H1 (cell line): ENCODE measurements around the gene GIGYF2. TPM values are rescaled to one million over a fixed set of nuclear protein-coding genes. Genes with fewer than 3 reads are reported as not detected.

Experiments
- CTCF ChIA-PET: fragments of 300-600 bp; sonication (Branson Sonifier 250); formaldehyde crosslinking; loops from one replicate; lab custom pipeline; 2021; ENCODE audit not compliant: partially characterized antibody; lab: Charles Lee
- POLR2A ChIA-PET: fragments of 300-600 bp; sonication (Branson Sonifier 250); formaldehyde crosslinking; loops from one replicate; lab custom pipeline; 2021; ENCODE audit warnings: inconsistent platforms; ENCODE audit not compliant: partially characterized antibody; lab: Charles Lee
- DNase-seq, 2 experiments: peaks; one replicate each; pipeline versions ENCODE4 v3.0.0 to v3.0.0-alpha.2; 2010 to 2022; ENCODE audit warnings: low spot score in 2 of 2, low read depth in 1 of 2, mixed read lengths in 1 of 2
- FAIRE-seq: peaks from 2 replicates; lab custom pipeline; 2011; peaks lifted over from hg19 to GRCh38; lab: Jason Lieb, UNC
- H2AFZ ChIP-seq: 2 replicates; pipeline ENCODE4 v1.8.1; 2012; ENCODE audit warnings: low read length, inconsistent platforms
- H2AK5ac ChIP-seq: 2 replicates; pipeline ENCODE4 v1.6.1; 2013; ENCODE audit warnings: low read depth, low read length
- H2BK120ac ChIP-seq: replicated peaks from 2 replicates; pipeline ENCODE3; 2013; ENCODE audit warnings: low read depth, low read length, inconsistent platforms
- H2BK12ac ChIP-seq: 2 replicates; pipeline ENCODE4 v1.6.1; 2013; ENCODE audit warnings: low read depth, low read length
- H2BK15ac ChIP-seq: 2 replicates; pipeline ENCODE4 v1.6.1; 2013; ENCODE audit warnings: low read length
- H2BK20ac ChIP-seq: 2 replicates; pipeline ENCODE4 v1.6.1; 2013; ENCODE audit warnings: low read length
- H2BK5ac ChIP-seq: 2 replicates; pipeline ENCODE4 v1.6.1; 2013; ENCODE audit warnings: low read depth, low read length
- H3K14ac ChIP-seq: 2 replicates; pipeline ENCODE4 v1.6.1; 2013; ENCODE audit warnings: inconsistent platforms; ENCODE audit not compliant: insufficient read length
- H3K18ac ChIP-seq: 2 replicates; pipeline ENCODE4 v1.6.1; 2013; ENCODE audit warnings: low read length; ENCODE audit errors: extremely low read depth
- H3K23ac ChIP-seq: 2 replicates; pipeline ENCODE4 v1.6.1; 2013; ENCODE audit warnings: inconsistent platforms; ENCODE audit not compliant: insufficient read length
- H3K23me2 ChIP-seq: 2 replicates; pipeline ENCODE4 v1.6.1; 2013; ENCODE audit warnings: low read depth, low read length
- H3K27ac ChIP-seq: 2 replicates; pipeline ENCODE4 v1.6.1; 2011; ENCODE audit warnings: low read depth, low read length, inconsistent platforms
- H3K27me3 ChIP-seq, 4 experiments: replicated peaks in 1 of 4; 1 replicate in 1 of 4; 2 replicates in 3 of 4; pipeline versions ENCODE4 v1.6.1 to v1.8.1; 2011 to 2013; ENCODE audit warnings: low read length in 3 of 4, mild to moderate bottlenecking in 3 of 4, inconsistent platforms in 2 of 4, mixed read lengths in 2 of 4, moderate library complexity in 1 of 4; ENCODE audit not compliant: control insufficient read depth in 3 of 4, insufficient read depth in 3 of 4; ENCODE audit errors: extremely low read depth in 1 of 4
- H3K36me3 ChIP-seq, 4 experiments: 2 replicates each; pipeline versions ENCODE4 v1.6.1 to v1.8.1; 2011 to 2013; ENCODE audit warnings: mild to moderate bottlenecking in 4 of 4, low read length in 3 of 4, moderate library complexity in 2 of 4, control low read depth in 1 of 4, inconsistent platforms in 1 of 4; ENCODE audit not compliant: insufficient read depth in 4 of 4, control insufficient read depth in 2 of 4
- H3K4ac ChIP-seq: replicated peaks from 2 replicates; pipeline ENCODE3; 2013; ENCODE audit warnings: low read length, low read depth, mixed read lengths, inconsistent platforms; ENCODE audit not compliant: insufficient read length
- H3K4me1 ChIP-seq, 4 experiments: replicated peaks in 1 of 4; 1 replicate in 1 of 4; 2 replicates in 3 of 4; pipeline versions ENCODE4 v1.6.1 to v1.8.1; 2011 to 2013; ENCODE audit warnings: low read length in 3 of 4, inconsistent platforms in 2 of 4, mixed read lengths in 1 of 4; ENCODE audit not compliant: insufficient read depth in 4 of 4, control insufficient read depth in 3 of 4
- H3K4me2 ChIP-seq, 2 experiments: 2 replicates each; pipeline versions ENCODE4 v1.6.1 to v1.8.1; 2011 to 2013; ENCODE audit warnings: low read depth in 2 of 2, low read length in 2 of 2, control low read depth in 1 of 2, inconsistent platforms in 1 of 2, mild to moderate bottlenecking in 1 of 2; ENCODE audit not compliant: insufficient read depth in 1 of 2
- H3K4me3 ChIP-seq, 4 experiments: fragments of 200-600, 300-600 bp in 1 of 4; sonication (generic), shearing (Covaris generic), sonication (Bioruptor Twin) in 1 of 4; 2 replicates each; pipeline versions ENCODE4 v1.5.1 to v1.8.1; 2011 to 2016; ENCODE audit warnings: low read length in 4 of 4, low read depth in 3 of 4, control low read depth in 2 of 4, inconsistent platforms in 2 of 4, mild to moderate bottlenecking in 2 of 4, mixed read lengths in 1 of 4, moderate library complexity in 1 of 4; ENCODE audit not compliant: insufficient read depth in 2 of 4; ENCODE audit errors: extremely low read depth in 1 of 4
- H3K56ac ChIP-seq: replicated peaks from 2 replicates; pipeline ENCODE3; 2013; ENCODE audit warnings: low read depth, mild to moderate bottlenecking, mixed read lengths, low read length, inconsistent platforms; ENCODE audit not compliant: insufficient read length
- H3K79me1 ChIP-seq: 2 replicates; pipeline ENCODE4 v1.6.1; 2013; ENCODE audit warnings: low read depth, low read length, control low read depth
- H3K79me2 ChIP-seq, 2 experiments: 2 replicates each; pipeline versions ENCODE4 v1.6.1 to v1.8.1; 2012 to 2013; ENCODE audit warnings: low read length in 2 of 2, mild to moderate bottlenecking in 2 of 2, inconsistent platforms in 1 of 2; ENCODE audit not compliant: insufficient read depth in 2 of 2, control insufficient read depth in 1 of 2
- H3K9ac ChIP-seq, 4 experiments: replicated peaks in 1 of 4; 1 replicate in 1 of 4; 2 replicates in 3 of 4; pipeline versions ENCODE4 v1.6.1 to v1.8.1; 2011 to 2013; ENCODE audit warnings: low read depth in 3 of 4, low read length in 3 of 4, control low read depth in 2 of 4, mild to moderate bottlenecking in 2 of 4, moderate library complexity in 2 of 4, inconsistent platforms in 1 of 4; ENCODE audit errors: extremely low read depth in 1 of 4
- H3K9me3 ChIP-seq, 2 experiments: 2 replicates each; pipeline versions ENCODE4 v1.6.1 to v1.8.1; 2012 to 2013; ENCODE audit warnings: mild to moderate bottlenecking in 2 of 2, moderate library complexity in 2 of 2, control low read depth in 1 of 2, inconsistent platforms in 1 of 2, low read depth in 1 of 2, low read length in 1 of 2, mixed read lengths in 1 of 2; ENCODE audit not compliant: insufficient read depth in 2 of 2
- H4K20me1 ChIP-seq, 2 experiments: replicated peaks in 1 of 2; 2 replicates each; pipeline versions ENCODE3 to v1.8.1; 2011 to 2013; ENCODE audit warnings: inconsistent platforms in 2 of 2, low read length in 2 of 2, mild to moderate bottlenecking in 1 of 2; ENCODE audit not compliant: insufficient read depth in 2 of 2, control insufficient read depth in 1 of 2
- H4K5ac ChIP-seq: 2 replicates; pipeline ENCODE4 v1.6.1; 2013; ENCODE audit warnings: low read length, low read depth, mixed read lengths, inconsistent platforms; ENCODE audit not compliant: insufficient read length
- H4K8ac ChIP-seq: 2 replicates; pipeline ENCODE4 v1.8.0; 2013; ENCODE audit warnings: mild to moderate bottlenecking, moderate library complexity, low read length, inconsistent platforms; ENCODE audit not compliant: insufficient read depth; ENCODE audit errors: extremely low read depth
- H4K91ac ChIP-seq: replicated peaks from 2 replicates; pipeline ENCODE3; 2013; ENCODE audit warnings: low read length, mixed read lengths, inconsistent platforms; ENCODE audit not compliant: insufficient read length
- BACH1 ChIP-seq: IDR thresholded peaks from 2 replicates; pipeline ENCODE4 v1.6.1; 2012; ENCODE audit warnings: low read length, improper control_type of control experiment
- CHD1 ChIP-seq: IDR thresholded peaks from 2 replicates; pipeline ENCODE4 v1.6.1; 2012; ENCODE audit warnings: low read depth, low read length, improper control_type of control experiment
- EZH2 ChIP-seq: fragments of 200-600 bp; sonication (generic); IDR thresholded peaks from 2 replicates; pipeline ENCODE4 v1.7.1; 2012; ENCODE audit warnings: low read depth, mild to moderate bottlenecking, moderate library complexity, low read length, inconsistent platforms; ENCODE audit not compliant: severe bottlenecking
- JUN ChIP-seq: IDR thresholded peaks from 2 replicates; pipeline ENCODE4 v1.6.1; 2011; ENCODE audit warnings: low read depth, mild to moderate bottlenecking, improper control_type of control experiment, low read length
- KDM5A ChIP-seq: fragments of 200-600 bp; IDR thresholded peaks from 2 replicates; pipeline ENCODE4 v1.7.1; 2012; ENCODE audit warnings: mild to moderate bottlenecking, low read length, inconsistent platforms, mixed read lengths
- POLR2AphosphoS5 ChIP-seq: IDR thresholded peaks from 2 replicates; pipeline ENCODE4 v1.6.1; 2011; ENCODE audit warnings: low read depth, low read length
- RNF2 ChIP-seq: fragments of 200-900, 300-1000 bp; sonication (generic); IDR thresholded peaks from 2 replicates; pipeline ENCODE4 v1.7.1; 2016; ENCODE audit warnings: borderline replicate concordance, low read depth, mild to moderate bottlenecking, antibody characterized with exemption, low read length; ENCODE audit not compliant: poor library complexity, severe bottlenecking; ENCODE audit errors: missing control alignments
- SP1 ChIP-seq: IDR thresholded peaks from 2 replicates; pipeline ENCODE4 v1.6.1; 2011; ENCODE audit warnings: low read depth, low read length
- SP2 ChIP-seq: IDR thresholded peaks from 2 replicates; pipeline ENCODE4 v1.6.1; 2012; ENCODE audit warnings: mild to moderate bottlenecking, low read length, inconsistent platforms
- TAF7 ChIP-seq: optimal IDR thresholded peaks from 2 replicates; pipeline ENCODE3; 2011; ENCODE audit warnings: low read depth, mild to moderate bottlenecking, inconsistent platforms, low read length, moderate library complexity, borderline replicate concordance
- TBP ChIP-seq: IDR thresholded peaks from 2 replicates; pipeline ENCODE4 v1.6.1; 2011; ENCODE audit warnings: low read depth, low read length, improper control_type of control experiment
- WGBS, 2 experiments: shearing (Covaris generic) in 1 of 2; methylation state at CpG; one replicate each; pipeline versions ENCODE4 v1.1.6 to v1.1.7; 2013 to 2015; ENCODE audit warnings: low lambda C conversion rate in 2 of 2, mixed read lengths in 2 of 2, inconsistent platforms in 1 of 2, low coverage in 1 of 2, missing lambda C conversion rate in 1 of 2; ENCODE audit not compliant: insufficient replicate concordance in 2 of 2, insufficient coverage in 1 of 2, insufficient read length in 1 of 2; ENCODE audit errors: extremely low coverage in 1 of 2, missing lambda C conversion rate in 1 of 2; 5-methylcytosine and 5-hydroxymethylcytosine counted together
- polyA plus RNA-seq, 7 experiments: library from polyadenylated mRNA; depleted of rRNA in 3 of 7; stranded (reverse) in 5 of 7; unstranded in 2 of 7; fragments of >200 nt in 5 of 7; fragments of 200-250 nt in 2 of 7; gene quantifications; 1 replicate in 5 of 7; 2 replicates in 1 of 7; 4 replicates in 1 of 7; pipeline versions ENCODE4 v1.2.1 to v1.2.3, GENCODE V29; 2011 to 2013; ENCODE audit warnings: missing spikeins in 2 of 7, mixed read lengths in 2 of 7
- total RNA-seq: library from RNA; stranded (reverse); fragmentation: NEBNext Ultra II Directional; extraction: Animal tissue kit (Norgen Biotek cat#: 25700); gene quantifications from 2 replicates; pipeline ENCODE4 v1.2.1, GENCODE V29; 2021

The GIGYF2 gene
- total and polyA plus RNA-seq, 2 of the 8 experiments (the other 6 are each of a cell fraction or from before 2014, with no cell fraction given) = 22.3 to 62.0 TPM

- H3K79me1 ChIP-seq = no peaks in the 10 kb centered on the region
These were observed 188.3 kb downstream of the GIGYF2 start for GRCh38 chr2:232885264-232885961.

More at GRCh38 chr2:232885264-232885961, 188.3 kb downstream of the GIGYF2 start:
- H3K23ac ChIP-seq = no peak overlapping the region
- POLR2A ChIA-PET = interaction anchor here (1.4 kb wide), 1 partner anchor 13 kb away, joined by 4 read pairs; no protein-coding TSS in a partner anchor
- no peaks in the 10 kb centered on the region; a peak in 1 of 8 replicates for H3K36me3 ChIP-seq
- TF ChIP-seq POLR2AphosphoS5 (no peak), SP1 (no peak), TAF7 (no peak), TBP (no peak), CHD1 (no peak), JUN (no peak), BACH1 (no peak), EZH2 (no peak), SP2 (no peak), RNF2 (no peak), KDM5A (no peak)
- H3K9me3 ChIP-seq = no peaks in the 10 kb centered on the region
- no peaks in the 10 kb centered on the region for H3K27me3 ChIP-seq
- H3K9ac ChIP-seq = no peak overlapping the region
- WGBS, 2 experiments = 91% methylated on average over 25 of the region's 25 CpGs; no CpG with 5 or more reads in 1 of the 2 experiments
- H2BK15ac ChIP-seq = no peak overlapping the region
- no peak overlapping the region for H2AK5ac ChIP-seq
- H3K4ac ChIP-seq = no peak overlapping the region
- no peak overlapping the region for H4K91ac ChIP-seq
- H3K79me2 ChIP-seq = no peaks in the 10 kb centered on the region
- no peak overlapping the region for H4K8ac ChIP-seq
- peaks cover 0 to 8% of the 10 kb centered on the region in 2 experiments for H4K20me1 ChIP-seq
- H2BK20ac ChIP-seq = no peak overlapping the region
- H3K4me3 ChIP-seq = no peak overlapping the region
- no peak overlapping the region; the same call in 1 of the 2 replicates for H2BK5ac ChIP-seq
- FAIRE-seq (no peak), DNase-seq (no peak)
- H3K18ac ChIP-seq = no peak overlapping the region
- no peak overlapping the region for H3K14ac ChIP-seq
- CTCF ChIA-PET = interaction anchor here (1.1 to 3.7 kb wide), 4 partner anchors 18 to 367 kb away, joined by 3 to 12 read pairs (median 4); partner anchors contain the start of gene ATG16L1
- no peak overlapping the region for H3K4me2 ChIP-seq
- no peak overlapping the region for H2BK120ac ChIP-seq
- peaks cover 0 to 5% (median 2%) of the 10 kb centered on the region in 4 experiments; a peak in 4 of 7 replicates for H3K4me1 ChIP-seq
- H2BK12ac ChIP-seq = no peak overlapping the region
- H4K5ac ChIP-seq = no peak overlapping the region
- no peak overlapping the region for H2AFZ ChIP-seq
- no peak overlapping the region for H3K56ac ChIP-seq
- peaks cover 5% of the 10 kb centered on the region for H3K23me2 ChIP-seq
- H3K27ac ChIP-seq = no peak overlapping the region
